Measurements from ENCODE around the gene IGF2BP2. TPM values are rescaled to one million over a fixed set of nuclear protein-coding genes. Genes with fewer than 3 reads are reported as not detected.
A peak's percentile ranks its signal among the peaks of the same experiment; 100 is the strongest.

IGF2BP2 gene
- total RNA-seq, 1 donor from 2014 or later, result 147 TPM

- H3K9me3 ChIP-seq (ENCODE audit: low read depth), result no peaks in the 10 kb centered on the region
- H3K36me3 ChIP-seq, result no peaks in the 10 kb centered on the region
- no peaks in the 10 kb centered on the region for H3K79me2 ChIP-seq (ENCODE audit: low read depth)
- Mint-ChIP-seq H3K4me1 (peaks cover 5% of the 10 kb centered on the region), H3K36me3 (no peaks in the 10 kb centered on the region), H3K27me3 (ENCODE audit: insufficient read depth, low read depth) (peaks cover 2% of the 10 kb centered on the region), H3K4me3 (no peak overlapping the region), H3K9me3 (no peaks in the 10 kb centered on the region), H3K27ac (peak overlapping the region; percentile 16)
- no peak overlapping the region for H3K9ac ChIP-seq
- no peak overlapping the region for H3K27ac ChIP-seq
- no peak for DNase-seq (ENCODE audit: low spot score)
- H4K20me1 ChIP-seq (ENCODE audit: low read depth), result no peaks in the 10 kb centered on the region
- H3K4me2 ChIP-seq, result no peak overlapping the region
- H3K27me3 ChIP-seq, result no peaks in the 10 kb centered on the region
- H3K4me3 ChIP-seq, result no peak overlapping the region
- H3F3A ChIP-seq (ENCODE audit: low read depth), result no peaks in the 10 kb centered on the region
- TF ChIP-seq CTCF (IDR thresholded peaks at IDR 0.05), result no peak
- TF ChIP-seq EZH2 (IDR thresholded peaks at IDR 0.05), result no peak
- TF ChIP-seq EZH2phosphoT487 (IDR thresholded peaks at IDR 0.05), result no peak
- H2AFZ ChIP-seq (replicated peaks), result no peak overlapping the region
- H3K4me1 ChIP-seq, result peaks cover 10% of the 10 kb centered on the region
Observed at GRCh38 chr3:185866995-185867394, 42.2 kb upstream of the IGF2BP2 start.

DNA sequence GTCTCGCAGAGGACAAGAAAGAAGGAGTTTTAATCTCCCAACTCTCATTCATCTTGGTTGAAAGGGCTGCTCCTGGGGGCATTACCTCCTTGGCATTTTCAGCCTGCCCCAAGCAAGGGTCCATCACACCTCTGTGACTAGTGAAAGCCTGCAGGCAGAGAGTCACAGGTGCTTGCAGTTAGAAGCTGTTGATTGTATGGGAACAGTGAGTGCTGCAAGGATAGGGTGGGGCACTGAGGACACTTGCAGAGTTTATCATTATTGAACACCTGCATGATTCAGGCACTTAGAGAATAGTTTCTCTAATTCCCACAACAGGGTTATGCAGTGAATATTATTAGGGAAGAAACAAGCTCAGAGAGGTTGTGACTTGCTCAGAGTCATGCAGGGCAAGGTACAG lies 41.7 kb upstream of the IGF2BP2 start:
- Histone ChIP-seq H3K4me1 (peaks cover 10% of the 10 kb centered on the region), H3K9ac (no peak overlapping the region), H3K79me2 (ENCODE audit: low read depth) (no peaks in the 10 kb centered on the region), H2AFZ (replicated peaks) (no peak overlapping the region), H3K4me2 (no peak overlapping the region), H3F3A (ENCODE audit: low read depth) (no peaks in the 10 kb centered on the region), H3K4me3 (no peak overlapping the region), H3K9me3 (ENCODE audit: low read depth) (no peaks in the 10 kb centered on the region), H3K36me3 (no peaks in the 10 kb centered on the region), H3K27ac (no peak overlapping the region), H4K20me1 (ENCODE audit: low read depth) (no peaks in the 10 kb centered on the region), H3K27me3 (no peaks in the 10 kb centered on the region)
- no peak for TF ChIP-seq EZH2 (IDR thresholded peaks at IDR 0.05)
- no peak for TF ChIP-seq EZH2phosphoT487 (IDR thresholded peaks at IDR 0.05)
- no peak for TF ChIP-seq CTCF (IDR thresholded peaks at IDR 0.05)
- Mint-ChIP-seq H3K9me3 (no peaks in the 10 kb centered on the region), H3K27me3 (ENCODE audit: insufficient read depth, low read depth) (peaks cover 2% of the 10 kb centered on the region), H3K4me3 (no peak overlapping the region), H3K27ac (no peak overlapping the region), H3K4me1 (peaks cover 5% of the 10 kb centered on the region), H3K36me3 (no peaks in the 10 kb centered on the region)
- DNase-seq (ENCODE audit: low spot score), result no peak

- Mint-ChIP-seq H3K36me3 (no peaks in the 10 kb centered on the region), H3K27me3 (ENCODE audit: insufficient read depth, low read depth) (peaks cover 2% of the 10 kb centered on the region), H3K4me1 (peaks cover 5% of the 10 kb centered on the region), H3K4me3 (no peak overlapping the region), H3K9me3 (no peaks in the 10 kb centered on the region), H3K27ac (peak overlapping the region; percentile 4)
- TF ChIP-seq EZH2 (IDR thresholded peaks at IDR 0.05) (no peak), EZH2phosphoT487 (IDR thresholded peaks at IDR 0.05) (no peak), CTCF (IDR thresholded peaks at IDR 0.05) (no peak)
- Histone ChIP-seq H3K27me3 (no peaks in the 10 kb centered on the region), H3K4me3 (no peak overlapping the region), H3K9ac (no peak overlapping the region), H4K20me1 (ENCODE audit: low read depth) (no peaks in the 10 kb centered on the region), H3F3A (ENCODE audit: low read depth) (no peaks in the 10 kb centered on the region), H3K9me3 (ENCODE audit: low read depth) (no peaks in the 10 kb centered on the region), H2AFZ (replicated peaks) (no peak overlapping the region), H3K27ac (no peak overlapping the region), H3K4me2 (peak overlapping the region; percentile 21), H3K4me1 (peaks cover 10% of the 10 kb centered on the region), H3K36me3 (no peaks in the 10 kb centered on the region), H3K79me2 (ENCODE audit: low read depth) (no peaks in the 10 kb centered on the region)
- DNase-seq (ENCODE audit: low spot score), result peak; percentile 53
Observed at GRCh38 chr3:185865247-185865646, 40.4 kb upstream of the IGF2BP2 start.
